GM21367 (cell line): Measurements from ENCODE around the gene OTUD7B.

Experiments
- ATAC-seq: cut with Tn5 transposase; IDR thresholded peaks from one replicate; pipeline ENCODE4 v1.9.1; 2021; ENCODE audit not compliant: unreplicated experiment

Gene OTUD7B

GRCh38 chr1:150003801-150004200 is 6.7 kb downstream of the OTUD7B start:
- ATAC-seq: no peak

- no peak for ATAC-seq
Observed at GRCh38 chr1:150002217-150002616, 8.3 kb downstream of the OTUD7B start.

DNA sequence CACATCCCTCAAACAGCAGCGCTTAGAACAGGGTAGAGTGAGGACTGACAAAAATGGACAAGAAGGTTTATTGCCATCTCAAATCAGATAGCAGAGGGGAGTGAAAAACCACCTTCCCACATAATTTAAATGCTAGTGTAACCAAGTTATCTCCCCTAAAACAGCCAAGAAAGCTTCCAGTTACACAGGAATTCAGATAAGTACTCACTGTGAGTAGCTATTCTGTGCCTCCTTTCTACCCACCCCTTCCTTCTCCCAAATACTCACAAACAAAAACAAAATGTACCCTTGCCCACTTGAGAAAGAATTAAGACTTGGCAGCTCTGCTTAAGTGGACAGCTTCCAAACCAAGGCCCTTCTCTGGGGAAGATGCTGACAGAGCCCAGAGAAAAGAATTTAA is 9.1 kb downstream of the OTUD7B start:
- ATAC-seq: no peak

- peak; percentile 60 for ATAC-seq
Observed at GRCh38 chr1:149997585-149998262, 12.8 kb downstream of the OTUD7B start.

DNA sequence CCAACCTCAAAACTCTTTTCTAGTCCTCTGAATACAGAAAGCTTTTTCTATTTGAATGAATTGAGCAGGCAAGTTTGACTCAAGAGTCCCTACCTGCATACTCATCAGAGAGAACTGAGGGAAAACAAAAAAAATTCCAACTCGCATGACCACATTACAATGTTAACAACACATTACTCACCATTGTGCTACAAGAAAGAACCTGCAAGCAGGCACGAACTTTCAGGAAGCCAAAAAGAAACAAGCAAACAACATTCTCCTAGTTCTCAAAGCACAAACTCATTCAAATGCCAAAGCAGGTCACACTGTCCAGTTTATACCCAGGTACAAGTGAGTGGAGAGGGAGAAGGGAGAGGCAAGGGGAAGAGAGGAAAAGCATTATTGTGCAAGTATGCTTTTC is 14.6 kb downstream of the OTUD7B start:
- no peak for ATAC-seq

DNA sequence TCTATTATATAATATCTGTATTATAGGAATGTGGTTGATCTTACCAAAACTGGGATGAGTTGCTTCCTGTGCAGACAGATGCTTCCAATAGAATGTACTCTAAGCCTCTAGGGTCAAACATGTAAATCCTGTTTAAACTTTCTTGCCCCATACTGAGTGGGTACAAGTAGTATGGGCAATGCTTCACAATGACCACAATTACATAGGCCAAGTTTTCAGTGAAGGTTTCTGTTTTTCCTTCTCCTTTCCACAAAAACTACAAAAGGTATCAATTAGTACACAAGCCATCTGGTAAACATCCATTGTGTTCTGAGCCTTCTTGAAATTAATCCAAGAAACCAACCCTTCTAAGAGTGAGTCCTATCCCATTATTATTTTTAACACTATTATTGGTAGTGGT is 16.8 kb downstream of the OTUD7B start:
- no peak for ATAC-seq

GRCh38 chr1:149993181-149993580 is 17.3 kb downstream of the OTUD7B start:
- ATAC-seq: no peak

DNA sequence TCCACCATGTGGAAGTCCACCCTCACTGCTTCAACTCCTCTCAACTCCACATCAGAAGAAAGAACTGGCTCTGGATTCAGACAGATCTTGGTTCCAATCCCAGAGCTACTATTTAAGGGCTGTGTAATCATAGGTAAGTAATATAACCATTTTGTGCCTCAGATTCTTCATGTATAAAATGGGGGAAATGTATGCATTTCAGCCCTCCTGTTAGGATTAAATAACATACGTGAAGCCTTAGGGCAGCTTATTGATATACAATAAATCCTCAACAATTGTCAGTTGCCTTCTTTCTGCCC is 23.3 kb downstream of the OTUD7B start:
- ATAC-seq: no peak

GRCh38 chr1:149986486-149987296 is 23.8 kb downstream of the OTUD7B start:
- ATAC-seq: no peak

DNA sequence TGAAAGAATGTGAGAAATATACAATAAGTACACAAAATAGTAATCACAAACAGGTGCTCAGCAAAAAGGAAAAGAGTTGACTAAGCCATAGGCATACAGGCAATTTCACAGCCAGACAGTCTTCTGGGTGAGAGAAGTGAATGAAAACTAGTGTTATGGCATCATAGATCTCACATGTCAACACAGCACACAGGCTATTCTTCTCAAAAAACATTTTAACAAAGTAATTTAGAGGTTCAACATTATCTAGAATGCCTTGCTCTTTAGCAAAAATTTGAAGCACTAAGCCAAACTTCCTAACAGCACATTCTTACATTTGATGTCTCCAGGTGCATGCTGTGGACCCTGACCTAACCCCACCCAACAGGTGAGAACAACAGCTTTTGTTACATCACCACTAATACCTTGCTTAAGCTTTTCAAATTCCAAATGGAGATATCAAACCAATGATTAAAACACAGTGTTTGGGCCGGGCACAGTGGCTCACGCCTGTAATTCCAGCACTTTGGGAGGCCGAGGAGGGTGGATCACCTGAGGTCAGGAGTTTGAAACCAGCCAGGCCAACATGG is 30.5 kb downstream of the OTUD7B start:
- no peak for ATAC-seq

DNA sequence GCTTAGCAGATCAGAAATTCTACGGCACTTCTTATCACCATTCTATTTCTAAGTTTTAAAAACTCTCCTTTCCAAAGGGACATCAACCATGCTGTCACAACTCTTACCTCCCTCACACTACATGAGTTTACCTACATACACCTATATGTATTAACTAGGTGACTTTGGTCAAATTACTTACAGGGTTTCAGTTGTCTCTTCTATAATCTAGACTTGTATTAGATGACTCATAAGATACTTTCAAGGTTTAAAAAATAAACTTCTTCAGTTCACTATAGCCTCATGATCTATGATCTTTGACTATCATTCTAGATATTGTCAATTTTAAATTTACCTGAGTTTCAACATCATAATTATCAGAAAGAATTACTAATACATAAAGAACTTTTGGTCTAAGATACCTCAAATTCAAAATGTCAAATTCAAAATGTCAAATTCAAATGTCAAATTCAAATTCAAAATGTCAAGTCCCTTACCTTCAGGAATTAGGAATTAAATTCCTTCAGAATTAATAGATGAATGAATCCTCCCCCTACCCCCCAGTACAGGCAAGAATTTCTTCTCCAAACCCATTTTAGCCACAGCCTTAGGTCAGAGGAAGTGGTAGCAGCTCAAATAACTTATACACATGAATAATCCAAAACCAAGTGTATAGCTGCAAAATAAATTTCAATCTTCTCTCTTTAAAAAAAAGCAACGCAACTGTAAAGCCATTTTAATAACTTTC is 31.1 kb downstream of the OTUD7B start:
- no peak for ATAC-seq

DNA sequence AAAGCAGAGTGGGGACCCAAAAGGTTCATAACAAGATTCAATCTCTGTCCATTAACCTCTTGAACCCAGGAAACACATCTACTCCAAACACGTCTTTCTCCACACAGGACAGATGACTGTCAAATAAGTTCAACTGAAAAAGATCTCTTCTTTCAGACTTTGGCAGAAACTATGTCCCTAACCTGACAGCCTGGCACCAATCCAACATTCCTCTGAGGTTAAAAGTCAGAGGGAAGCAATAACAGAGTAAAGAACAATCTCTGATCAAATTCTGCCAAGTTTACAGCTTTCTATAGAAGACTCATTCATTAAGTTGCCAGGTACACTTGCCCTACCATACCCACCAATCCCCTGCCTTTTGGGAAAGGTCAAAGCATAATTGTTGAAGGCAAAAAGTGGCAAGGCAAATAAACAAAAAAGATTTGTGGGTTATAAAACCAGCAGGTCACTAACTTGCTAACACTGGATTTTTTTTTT is 31.9 kb downstream of the OTUD7B start:
- ATAC-seq: no peak

- no peak for ATAC-seq
Observed at GRCh38 chr1:149977345-149977744, 33.2 kb downstream of the OTUD7B start.

GRCh38 chr1:149972547-149972946 is 38.0 kb downstream of the OTUD7B start:
- no peak for ATAC-seq

DNA sequence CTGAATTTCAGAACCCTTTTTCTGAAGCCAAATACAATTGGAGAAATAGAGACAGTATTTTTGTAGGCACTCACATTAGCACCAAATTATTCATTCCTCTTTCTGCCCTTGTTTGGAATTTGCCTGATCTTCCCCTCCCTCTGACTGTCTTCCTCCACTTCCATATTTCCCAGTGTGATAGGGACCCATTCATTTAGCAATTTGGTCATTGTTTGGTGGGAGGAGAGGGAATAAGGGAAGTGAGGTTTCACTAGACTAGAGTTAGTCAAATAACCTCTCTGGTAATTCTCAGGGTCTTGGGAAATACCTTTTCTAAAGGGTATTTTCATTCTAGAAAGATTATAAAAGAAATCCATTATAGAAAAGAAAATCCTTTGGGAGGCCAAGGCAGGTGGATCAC is 42.9 kb downstream of the OTUD7B start:
- no peak for ATAC-seq

DNA sequence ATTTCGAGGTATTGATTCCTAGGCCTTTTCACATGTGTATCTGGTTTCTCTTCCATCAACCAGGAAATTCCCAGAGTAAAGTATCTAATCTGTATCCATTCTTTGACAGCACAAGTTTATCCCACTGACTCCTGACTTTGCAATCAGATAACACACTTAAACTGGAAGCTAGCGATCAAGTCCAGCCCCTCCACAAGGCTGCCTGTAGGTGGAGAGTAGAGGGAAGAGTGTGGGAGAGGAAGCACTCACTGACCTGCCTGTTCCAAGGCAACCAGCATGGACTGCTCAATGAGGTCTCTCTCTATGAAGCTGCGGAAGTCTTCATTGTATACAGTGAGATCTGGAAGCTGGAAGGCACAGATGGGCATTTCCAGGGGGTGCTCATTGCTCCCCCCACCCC is 43.5 kb downstream of the OTUD7B start:
- no peak for ATAC-seq

- ATAC-seq: no peak
Observed at GRCh38 chr1:149966405-149966804, 44.1 kb downstream of the OTUD7B start.

DNA sequence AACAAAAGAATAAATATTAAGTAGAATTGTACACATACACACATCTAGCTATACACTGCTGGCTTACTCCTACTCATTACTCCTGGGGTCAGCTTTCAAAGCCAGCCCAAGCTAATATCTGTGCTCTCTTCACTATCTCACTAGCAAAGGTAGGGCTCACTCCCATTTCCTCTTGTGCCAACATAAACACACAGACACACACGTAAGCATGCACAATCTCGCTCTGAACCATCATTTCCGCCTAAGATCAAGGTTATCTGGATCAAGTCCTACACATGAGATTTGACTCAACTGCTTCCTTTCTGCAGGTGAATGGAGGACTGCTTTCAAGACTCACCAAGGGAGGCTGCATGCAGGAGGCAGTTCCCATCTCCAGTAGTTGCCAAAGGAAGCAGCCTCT is 45.1 kb downstream of the OTUD7B start:
- ATAC-seq: no peak

DNA sequence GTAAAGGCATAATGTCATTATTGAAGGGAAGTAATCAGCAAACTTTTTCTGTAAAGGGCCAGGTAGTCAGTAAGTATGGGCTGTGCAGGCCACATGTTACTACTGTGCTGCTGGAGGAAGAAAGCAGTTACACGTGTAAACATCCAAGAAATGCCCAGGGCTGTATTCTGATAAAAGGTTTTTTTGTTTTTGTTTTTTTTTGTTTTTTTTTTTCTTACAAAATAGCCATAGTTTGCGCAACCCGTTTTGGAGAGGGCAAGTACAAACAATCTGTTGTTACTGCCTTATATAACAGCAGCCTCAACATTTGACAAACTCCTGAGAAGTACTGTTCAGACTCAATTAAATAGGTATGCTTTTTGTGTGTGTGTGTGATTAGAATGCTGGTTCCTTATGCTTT is 47.2 kb downstream of the OTUD7B start:
- no peak for ATAC-seq

DNA sequence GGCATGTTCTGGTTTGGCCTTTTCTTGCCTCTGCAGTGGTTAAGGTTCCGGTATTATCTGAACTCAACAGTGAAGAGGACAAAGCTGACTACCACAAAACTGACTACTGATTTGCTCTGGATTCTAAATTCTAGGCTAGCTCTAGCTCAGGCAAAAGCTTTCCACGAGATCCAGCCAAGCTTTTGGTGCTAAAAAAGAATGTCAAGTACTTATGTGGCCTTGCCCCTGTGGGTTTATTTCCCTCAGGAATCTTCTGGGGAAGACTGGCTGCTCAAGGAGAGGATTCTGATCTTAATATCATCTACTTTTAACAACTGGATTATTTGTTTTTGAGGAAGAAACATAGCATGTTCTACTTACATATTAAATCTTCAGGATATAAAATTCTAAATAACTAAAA is 47.8 kb downstream of the OTUD7B start:
- no peak for ATAC-seq

DNA sequence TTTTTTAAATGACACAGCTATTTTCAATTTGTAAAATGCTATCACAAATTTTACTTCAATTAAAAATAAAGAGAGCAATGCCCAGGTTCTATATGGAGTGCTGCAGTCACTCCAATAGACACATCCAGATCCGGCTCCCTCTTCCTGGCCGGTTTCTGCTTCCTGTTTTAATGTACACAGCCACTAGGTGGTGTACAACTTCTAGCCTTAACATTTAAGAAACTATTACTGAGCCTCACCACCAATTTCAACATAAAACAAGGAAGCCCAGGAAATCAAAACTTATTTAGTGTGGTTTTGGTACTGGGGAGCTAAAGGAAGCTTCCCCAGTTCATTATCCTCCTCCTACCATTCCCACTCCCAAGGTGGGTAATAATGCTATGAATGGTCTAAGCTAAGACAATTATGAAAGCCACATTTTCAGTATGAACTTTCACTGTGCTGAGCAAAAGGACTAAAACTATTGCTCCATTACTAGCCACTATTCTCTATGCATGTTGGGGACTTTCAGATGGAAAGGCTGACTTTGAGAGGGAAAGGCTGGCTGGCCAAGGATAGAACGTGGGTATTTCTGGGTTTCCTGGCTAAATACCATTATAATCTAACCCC is 48.4 kb downstream of the OTUD7B start:
- ATAC-seq: no peak
